ENCODE results near the gene TOGARAM2. TPM values are rescaled to one million over a fixed set of nuclear protein-coding genes. Genes with fewer than 3 reads are reported as not detected.

TOGARAM2 gene
- total and polyA plus RNA-seq, 2 experiments from 2014 or later = 1.8 TPM

- TF ChIP-seq REST (IDR thresholded peaks at IDR 0.05; ENCODE audit: unreplicated experiment) (no peak), NANOG (IDR thresholded peaks at IDR 0.05; ENCODE audit: borderline replicate concordance) (no peak), ZNF331 (CRISPR knock-in tag; IDR thresholded peaks at IDR 0.05; ENCODE audit: low read depth) (no peak), EZH2phosphoT487 (IDR thresholded peaks at IDR 0.05; ENCODE audit: unreplicated experiment) (no peak), ZNF114 (CRISPR knock-in tag; IDR thresholded peaks at IDR 0.05) (no peak), POLR2AphosphoS5 (IDR thresholded peaks at IDR 0.05; ENCODE audit: low read depth) (no peak)
Measured at GRCh38 chr2:29001806-29002205, 20.7 kb downstream of the TOGARAM2 start (continued).

GRCh38 chr2:29004755-29005154 is 23.7 kb downstream of the TOGARAM2 start:
- H3K4me2 ChIP-seq = no peak overlapping the region
- no peaks in the 10 kb centered on the region for H3K4me1 ChIP-seq (ENCODE audit: insufficient read depth)
- TF ChIP-seq EZH2 (IDR thresholded peaks at IDR 0.05; ENCODE audit: low read depth, unreplicated experiment) = no peak
- no peak for TF ChIP-seq NANOG (IDR thresholded peaks at IDR 0.05; ENCODE audit: borderline replicate concordance)
- no peak for TF ChIP-seq CREB1 (CRISPR knock-in tag; IDR thresholded peaks at IDR 0.05; ENCODE audit: low read depth)
- no peak for TF ChIP-seq STAT1 (IDR thresholded peaks at IDR 0.05; ENCODE audit: unreplicated experiment)
- TF ChIP-seq ZNF462 (CRISPR knock-in tag; IDR thresholded peaks at IDR 0.05) = no peak
- no peak overlapping the region for H3K4me3 ChIP-seq
- H3K27ac ChIP-seq (ENCODE audit: low read depth) = no peak overlapping the region
- Mint-ChIP-seq H3K27me3 (ENCODE audit: insufficient read depth, low read depth, poor library complexity) (peaks cover 3% of the 10 kb centered on the region), H3K4me3 (no peak overlapping the region), H3K36me3 (ENCODE audit: low read depth) (no peaks in the 10 kb centered on the region), H3K27ac (no peak overlapping the region), H3K9me3 (no peaks in the 10 kb centered on the region), H3K4me1 (no peaks in the 10 kb centered on the region; the same call in 2 of the 3 replicates)
- no peak for ATAC-seq
- H3F3A ChIP-seq (replicated peaks; ENCODE audit: low read depth) = no peaks in the 10 kb centered on the region
- H3K79me2 ChIP-seq (replicated peaks; ENCODE audit: insufficient read depth) = no peaks in the 10 kb centered on the region
- H3K27me3 ChIP-seq (ENCODE audit: insufficient read depth) = no peaks in the 10 kb centered on the region
- no peaks in the 10 kb centered on the region for H4K20me1 ChIP-seq (replicated peaks; ENCODE audit: insufficient read depth)
- H2AFZ ChIP-seq = no peak overlapping the region
- DNase-seq (ENCODE audit: low spot score) = no peak
- no peaks in the 10 kb centered on the region for H3K36me3 ChIP-seq (ENCODE audit: insufficient read depth)
- no peaks in the 10 kb centered on the region for H3K9me2 ChIP-seq (ENCODE audit: insufficient read depth)

Data from GM23338 (cell line).